HG02885 (cell line): ENCODE results near the gene TENT5C.
"Not testable (repeated sequence)": the region's sequence is repeated elsewhere in the genome, so short reads cannot be mapped to it uniquely, and the experiment has no call there.

Experiments used
- ATAC-seq: cut with Tn5 transposase; IDR thresholded peaks from one replicate; pipeline ENCODE4 v1.9.1; 2021; ENCODE audit warnings: mild to moderate bottlenecking; ENCODE audit not compliant: unreplicated experiment, poor library complexity

TENT5C gene

GRCh38 chr1:117605774-117606648 lies at the start of gene TENT5C:
Gene TENT5C, plus strand, starts transcription at chr1:117606048. Its CDS starts 16,821 bp downstream, at chr1:117622869.
- peak; percentile 94 for ATAC-seq

GRCh38 chr1:117556341-117556740 lies 49.5 kb upstream of the TENT5C start:
- ATAC-seq: no peak

DNA sequence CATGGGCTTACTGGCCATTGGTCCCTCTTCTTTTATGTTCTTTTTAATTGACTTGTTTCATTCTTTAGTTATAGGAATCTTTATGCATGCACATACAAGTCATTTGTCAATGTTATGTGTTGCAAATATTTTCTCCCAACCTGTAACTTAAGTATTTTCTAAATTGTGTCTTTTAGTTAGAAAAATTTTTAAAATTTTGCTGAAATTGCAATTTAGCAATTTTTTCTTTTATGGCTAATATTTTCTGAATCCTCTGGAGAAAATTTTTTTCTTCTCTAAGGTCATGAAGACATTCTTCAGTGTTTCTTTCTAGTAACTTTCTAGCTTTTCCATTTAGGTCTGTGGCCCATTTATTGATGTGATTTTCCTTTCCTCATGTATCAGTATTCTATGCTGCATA lies 48.9 kb upstream of the TENT5C start:
- ATAC-seq: no peak

GRCh38 chr1:117558451-117558850 lies 47.4 kb upstream of the TENT5C start:
- ATAC-seq: not testable (repeated sequence)

DNA sequence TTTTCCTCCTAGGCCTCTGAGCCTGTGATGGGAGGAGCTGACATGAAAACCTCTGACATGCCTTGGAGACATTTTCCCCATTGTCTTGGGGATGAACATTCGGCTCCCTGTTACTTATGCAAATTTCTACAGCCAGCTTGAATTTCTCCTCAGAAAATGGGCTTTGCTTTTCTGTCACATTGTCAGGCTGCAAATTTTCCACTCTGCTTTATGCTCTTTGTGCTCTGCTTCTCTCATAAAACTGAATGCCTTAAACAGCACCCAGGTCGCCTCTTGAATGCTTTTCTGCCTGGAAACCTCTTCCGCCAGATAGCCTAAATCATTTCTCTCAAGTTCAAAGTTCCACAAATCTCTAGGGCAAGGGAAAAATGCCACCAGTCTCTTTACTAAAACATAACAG lies 46.7 kb upstream of the TENT5C start:
- ATAC-seq: no peak

GRCh38 chr1:117559985-117560384 lies 45.9 kb upstream of the TENT5C start:
- no peak for ATAC-seq

DNA sequence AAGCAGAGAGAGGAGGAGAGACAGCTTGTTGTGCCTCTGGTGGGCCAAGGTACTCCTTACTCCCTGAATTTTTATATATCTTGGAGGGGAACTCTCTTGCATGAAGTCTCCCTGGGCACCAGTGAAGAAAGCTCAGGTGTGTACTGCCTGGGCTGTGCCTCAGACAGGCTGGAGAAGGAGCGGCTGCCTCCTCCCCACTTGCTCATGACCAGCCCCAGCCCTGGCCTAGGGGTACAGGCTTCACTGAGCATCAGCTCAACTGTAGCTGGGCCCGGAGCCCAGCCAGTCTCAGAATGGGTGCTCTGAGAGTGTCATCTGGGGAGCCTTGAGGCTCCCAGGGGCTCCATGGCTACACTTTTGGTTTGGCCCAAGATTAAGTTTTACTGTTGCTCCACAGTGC lies 44.8 kb upstream of the TENT5C start:
- ATAC-seq: no peak

DNA sequence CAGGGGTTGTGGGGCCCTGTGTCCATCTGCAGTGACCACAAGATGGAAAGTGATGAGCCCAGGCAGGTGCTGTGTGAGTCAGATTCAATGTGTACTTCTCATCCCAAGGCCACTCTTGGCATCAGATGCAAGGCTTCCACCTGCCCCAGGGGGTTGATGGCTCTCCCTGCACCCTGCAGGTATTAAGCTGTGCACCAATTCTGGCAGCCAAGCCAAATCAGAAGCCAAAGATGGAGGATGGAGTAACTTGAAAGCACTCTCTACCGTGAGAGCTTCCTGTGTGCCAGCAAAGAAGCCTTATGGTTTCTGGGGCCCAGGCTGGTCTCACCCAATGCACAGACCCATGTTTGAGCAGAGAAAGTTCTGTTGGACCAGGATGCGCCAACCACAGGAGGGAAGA lies 44.3 kb upstream of the TENT5C start:
- no peak for ATAC-seq

DNA sequence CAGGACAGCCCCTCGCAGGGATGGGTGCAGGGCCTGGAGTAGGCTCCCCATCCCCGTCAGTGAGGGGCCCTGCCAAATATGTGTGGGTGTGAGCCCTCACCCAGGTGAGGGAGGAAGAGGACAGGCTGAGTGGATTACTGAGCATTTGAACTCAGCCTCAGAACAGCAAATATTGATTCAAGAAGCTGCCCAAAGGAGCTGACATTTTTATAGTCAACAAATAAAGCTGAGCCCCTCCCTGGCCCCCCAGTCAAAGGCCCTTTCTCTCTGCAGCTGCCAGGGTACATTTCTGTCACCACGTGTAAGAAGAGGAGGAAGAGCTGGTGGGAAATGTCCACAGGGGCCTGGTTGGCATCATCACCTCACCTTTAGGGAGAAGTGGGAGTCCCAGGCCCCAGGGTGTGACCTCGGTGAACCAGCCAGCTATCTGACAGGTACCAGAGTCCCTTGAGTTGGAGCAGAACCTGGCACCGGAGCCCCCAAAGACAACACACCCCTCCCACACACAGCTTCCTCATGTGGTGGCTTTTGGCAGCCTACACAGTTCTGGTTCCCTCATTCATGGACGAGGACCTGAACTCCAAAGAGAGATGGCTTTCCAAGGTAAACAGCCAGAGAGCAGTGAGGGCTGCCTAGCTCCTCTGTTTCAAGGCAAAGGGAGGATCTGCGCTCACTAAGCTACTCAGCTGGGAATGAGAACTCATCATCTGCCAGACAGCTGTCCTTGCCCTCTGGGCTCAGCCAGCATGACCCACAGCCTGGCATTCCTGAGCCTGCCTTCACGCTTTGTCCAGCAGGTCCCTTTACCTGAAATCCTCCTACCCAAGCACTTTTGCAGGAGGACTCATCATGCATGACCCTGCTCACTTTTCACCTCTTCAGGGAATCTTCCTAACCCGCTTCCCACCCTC lies 43.0 kb upstream of the TENT5C start:
- no peak for ATAC-seq

GRCh38 chr1:117563492-117563875 lies 42.4 kb upstream of the TENT5C start:
- ATAC-seq: no peak

GRCh38 chr1:117564227-117565075 lies 41.4 kb upstream of the TENT5C start:
- no peak for ATAC-seq

- no peak for ATAC-seq
Observed at GRCh38 chr1:117565076-117565556, 40.7 kb upstream of the TENT5C start.

DNA sequence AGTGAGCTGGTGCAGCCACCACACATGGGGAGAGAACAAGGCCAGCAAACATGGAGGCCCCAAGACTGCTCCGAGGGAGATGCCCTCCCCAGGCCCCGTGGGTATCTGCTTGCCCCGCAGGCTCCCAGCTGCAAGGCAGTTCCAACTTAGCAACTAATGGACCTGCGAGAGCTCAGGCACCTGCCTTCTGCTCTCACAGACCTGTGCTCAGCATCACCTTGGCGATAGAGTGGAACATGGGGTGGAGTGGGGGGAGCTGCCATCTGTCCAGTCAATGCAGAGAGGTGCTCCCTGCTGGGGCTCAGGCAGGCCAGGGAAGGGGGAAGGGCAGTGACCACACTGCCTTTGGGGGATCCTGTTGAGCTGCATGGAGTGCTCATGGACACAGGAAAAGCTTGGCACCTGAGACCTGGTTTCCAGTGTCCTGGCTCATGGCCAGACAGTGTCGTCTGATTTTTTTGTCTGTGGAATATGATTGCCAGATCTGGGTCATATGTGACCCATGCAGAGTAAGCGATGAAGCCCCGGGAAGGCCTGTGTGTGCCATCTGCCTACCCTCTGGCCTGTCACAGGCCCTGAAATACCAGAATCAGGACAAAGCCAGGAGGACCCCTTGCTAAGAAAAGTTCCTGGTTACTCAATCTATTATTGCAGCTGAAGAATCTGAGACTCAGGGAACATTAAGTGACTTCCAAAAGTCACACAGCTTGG lies 39.9 kb upstream of the TENT5C start:
- no peak for ATAC-seq

- ATAC-seq: no peak
Observed at GRCh38 chr1:117566556-117566955, 39.3 kb upstream of the TENT5C start.

DNA sequence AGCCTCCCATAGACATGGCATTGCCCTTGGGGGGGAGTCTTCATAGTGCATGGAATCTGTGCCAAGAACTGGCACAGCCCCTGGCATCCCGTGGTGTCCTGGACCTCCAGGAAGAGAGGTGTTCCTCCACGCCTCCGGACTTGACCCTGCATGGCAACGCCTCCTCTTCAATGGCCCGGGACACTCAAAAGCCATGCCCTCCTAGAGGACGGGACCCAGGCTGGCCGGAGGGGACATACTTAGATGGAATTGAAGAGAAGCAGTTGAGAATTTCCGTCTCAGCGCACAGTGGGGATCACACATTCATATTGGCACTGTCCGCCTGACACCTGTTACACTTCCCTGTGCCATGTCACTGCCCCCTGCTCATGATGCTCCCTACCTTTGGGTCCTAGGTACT lies 38.4 kb upstream of the TENT5C start:
- no peak for ATAC-seq

DNA sequence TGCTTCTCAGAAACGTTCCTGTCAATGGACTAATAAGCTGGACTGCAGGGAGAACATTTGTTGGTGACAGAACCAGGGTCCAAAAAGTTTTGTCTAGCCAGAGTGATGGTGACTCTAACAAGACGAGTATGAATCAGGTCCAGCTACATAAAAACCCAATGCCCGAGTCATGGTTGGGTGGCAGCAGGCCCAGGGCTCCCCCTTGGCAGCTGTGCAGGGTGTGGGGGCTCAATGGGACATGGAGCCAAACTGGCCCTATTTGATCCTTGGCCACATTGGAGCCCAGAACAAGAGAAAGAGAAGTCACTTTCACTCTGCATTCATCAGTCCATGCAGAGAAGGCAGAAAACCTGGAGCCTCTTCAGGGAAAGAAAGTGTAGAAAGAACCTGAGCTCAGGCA lies 37.9 kb upstream of the TENT5C start:
- no peak for ATAC-seq

DNA sequence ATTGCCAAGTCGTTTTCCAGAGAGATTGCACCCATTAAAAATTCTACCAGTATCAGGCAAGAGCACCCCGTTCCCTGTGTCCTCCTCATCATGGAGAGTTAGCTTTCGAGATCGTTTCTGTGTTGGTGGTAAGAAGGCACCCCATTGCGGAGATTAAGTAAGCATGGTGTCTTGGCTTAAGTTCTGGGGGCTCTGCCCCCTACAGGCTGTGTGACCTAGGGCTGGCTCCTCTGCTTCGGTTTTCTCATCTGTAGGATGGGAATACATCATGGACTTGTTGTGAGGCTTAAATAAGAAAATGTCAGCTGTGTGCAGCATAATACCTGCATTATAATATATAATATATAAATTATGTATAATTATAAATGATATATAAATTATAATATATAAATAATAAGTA lies 36.8 kb upstream of the TENT5C start:
- ATAC-seq: no peak

DNA sequence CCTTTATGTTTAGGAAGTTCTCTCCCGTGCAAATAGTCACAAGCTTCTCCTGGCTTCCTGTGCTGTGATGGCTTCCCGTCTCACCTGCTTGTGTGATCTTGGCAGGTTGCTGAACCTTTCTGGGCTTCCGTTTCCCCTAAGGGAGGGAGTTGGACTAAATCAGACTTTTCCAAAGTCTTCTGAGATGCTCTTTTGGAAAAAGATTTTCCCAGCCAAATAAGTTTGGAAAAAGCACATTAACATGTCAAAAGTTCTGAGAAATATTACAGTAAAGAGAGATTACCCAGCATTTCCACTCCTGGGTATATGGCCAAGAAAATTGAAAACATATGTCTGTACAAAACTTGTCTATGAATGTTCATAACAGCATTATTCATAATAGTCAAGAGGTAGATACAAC lies 36.0 kb upstream of the TENT5C start:
- ATAC-seq: no peak

DNA sequence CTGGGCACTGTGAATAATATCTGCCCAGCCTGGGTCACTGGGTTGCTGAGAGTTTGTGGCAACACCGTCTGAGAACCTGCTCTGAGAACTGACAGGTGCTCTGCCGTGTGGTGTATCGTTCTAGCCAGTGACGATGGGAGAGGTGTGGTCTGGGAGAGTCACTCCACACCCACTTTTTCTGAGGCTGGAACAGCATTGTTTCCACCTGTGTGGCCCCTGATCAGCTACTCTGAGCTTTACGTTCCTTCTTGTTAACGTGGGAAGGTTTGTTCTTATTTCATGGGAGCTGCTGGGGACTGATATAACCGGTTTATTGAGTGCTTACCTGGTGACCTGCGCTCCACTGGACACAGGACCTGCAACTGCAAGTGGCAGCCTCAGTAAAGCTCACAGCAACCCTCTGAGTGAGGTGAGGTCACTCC lies 34.8 kb upstream of the TENT5C start:
- no peak for ATAC-seq

DNA sequence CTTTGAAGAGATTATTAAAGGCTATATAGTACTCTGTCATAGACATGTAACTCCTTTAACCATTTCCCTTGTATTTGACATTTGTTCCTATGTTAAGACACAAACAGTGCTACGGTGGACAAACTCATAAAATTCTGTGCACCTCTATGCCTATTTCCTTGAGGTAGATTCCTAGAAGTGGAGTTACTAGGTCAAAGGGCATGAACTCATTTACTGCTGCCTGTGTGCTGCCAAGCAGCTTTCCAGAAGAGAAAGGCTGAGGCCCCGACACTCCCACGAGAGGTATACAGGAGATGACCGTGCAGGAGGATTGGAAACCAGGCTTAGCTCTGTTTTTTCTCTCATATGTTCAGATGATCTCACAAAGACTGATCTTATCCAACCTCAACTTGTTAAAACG lies 34.4 kb upstream of the TENT5C start:
- ATAC-seq: no peak
